CD4-positive, alpha-beta T cell (primary cell): ENCODE results near the gene KCNC2. TPM values are rescaled to one million over a fixed set of nuclear protein-coding genes. Genes with fewer than 3 reads are reported as not detected.

Experiments used
- ATAC-seq: fragments of 200-7000 bp; cut with Tn5 transposase; one replicate; pipeline ENCODE4 v1.10.0; 2022; ENCODE audit warnings: mild to moderate bottlenecking; ENCODE audit not compliant: poor library complexity
- CTCF ChIA-PET: fragments of 350-600 bp; sonication (Branson Sonifier 250); formaldehyde crosslinking; loops from one replicate; lab custom pipeline; 2021; ENCODE audit warnings: antibody characterized with exemption, inconsistent platforms; lab: Charles Lee
- POLR2A ChIA-PET: fragments of 350-600 bp; sonication (Branson Sonifier 250); formaldehyde crosslinking; loops from one replicate; lab custom pipeline; 2021; ENCODE audit warnings: antibody characterized with exemption, inconsistent platforms; lab: Charles Lee
- DNase-seq, 14 experiments: peaks; one replicate each; pipeline ENCODE4 v3.0.0-alpha.2; 2013 to 2020; ENCODE audit warnings: mixed read lengths in 2 of 14
- H3K27ac ChIP-seq, 2 donors: one replicate each; pipeline versions ENCODE4 v1.5.1 to v1.7.0; 2013; ENCODE audit warnings: low read length in 2 of 2, low read depth in 1 of 2, mild to moderate bottlenecking in 1 of 2
- H3K27me3 ChIP-seq, 2 experiments: 1 replicate in 1 of 2; 2 replicates in 1 of 2; pipeline versions ENCODE4 v1.6.1 to v1.7.0; 2013; ENCODE audit warnings: low read length in 2 of 2, control low read depth in 1 of 2, mild to moderate bottlenecking in 1 of 2, moderate library complexity in 1 of 2; ENCODE audit not compliant: insufficient read depth in 2 of 2, control insufficient read depth in 1 of 2
- H3K36me3 ChIP-seq: one replicate; pipeline ENCODE4 v1.6.1; 2013; ENCODE audit warnings: low read length, control low read depth; ENCODE audit not compliant: insufficient read depth
- H3K4me1 ChIP-seq: one replicate; pipeline ENCODE4 v1.6.1; 2013; ENCODE audit warnings: low read length, control low read depth; ENCODE audit not compliant: insufficient read depth
- H3K4me3 ChIP-seq: one replicate; pipeline ENCODE4 v1.5.1; 2013; ENCODE audit warnings: mild to moderate bottlenecking, low read length, moderate library complexity
- H3K9me3 ChIP-seq, 2 experiments: 1 replicate in 1 of 2; 2 replicates in 1 of 2; pipeline versions ENCODE4 v1.6.1 to v1.7.0; 2013; ENCODE audit warnings: low read length in 2 of 2, mild to moderate bottlenecking in 2 of 2, control low read depth in 1 of 2, moderate library complexity in 1 of 2; ENCODE audit not compliant: control insufficient read depth in 1 of 2, insufficient read depth in 1 of 2
- H3K27ac Mint-ChIP-seq: one replicate; pipeline ENCODE4 v1.8.0; 2020; ENCODE audit warnings: mixed read lengths
- H3K27me3 Mint-ChIP-seq: one replicate; pipeline ENCODE4 v1.8.0; 2021; ENCODE audit warnings: mixed read lengths
- H3K36me3 Mint-ChIP-seq: one replicate; pipeline ENCODE4 v1.8.0; 2021; ENCODE audit warnings: low read depth, mixed read lengths
- H3K4me1 Mint-ChIP-seq: one replicate; pipeline ENCODE4 v1.8.0; 2021; ENCODE audit warnings: low read depth, mixed read lengths
- H3K4me3 Mint-ChIP-seq: one replicate; pipeline ENCODE4 v1.8.0; 2020; ENCODE audit warnings: mild to moderate bottlenecking, mixed read lengths
- H3K9me3 Mint-ChIP-seq: one replicate; pipeline ENCODE4 v1.8.0; 2020; ENCODE audit warnings: mixed read lengths
- CTCF ChIP-seq: fragments of 200-600 bp; IDR thresholded peaks from one replicate; pipeline ENCODE4 v1.8.0; 2022; ENCODE audit warnings: antibody characterized with exemption, mild to moderate bottlenecking
- intact Hi-C, 2 experiments: fragments of 100-400 bp; cut with DNase I in 1 of 2; cut with micrococcal nuclease in 1 of 2; formaldehyde crosslinking; loops; one replicate each; pipeline versions ENCODE4 v1.15.1 to v1.9.0; 2023 to 2025; cut with DNase I, micrococcal nuclease
- total RNA-seq, 174 experiments: library from RNA in 2 of 174; stranded (reverse) in 2 of 174; gene quantifications; one replicate each; pipeline ENCODE4 v1.2.3 and lab custom pipeline; 2021 to 2026

KCNC2 gene
- total RNA-seq, 2 experiments from 2014 or later: not detected

GRCh38 chr12:75042125-75042524, 167.5 kb downstream of the KCNC2 start:
- DNase-seq: no peak
- no peak for ATAC-seq
- no peaks in the 10 kb centered on the region for H3K9me3 Mint-ChIP-seq
- Histone ChIP-seq H3K4me3 (no peak overlapping the region), H3K9me3 (no peaks in the 10 kb centered on the region), H3K27me3 (no peaks in the 10 kb centered on the region), H3K4me1 (no peaks in the 10 kb centered on the region), H3K36me3 (no peaks in the 10 kb centered on the region), H3K27ac (no peak overlapping the region)
- CTCF ChIA-PET: no interaction called here
- intact Hi-C loops: no loop called here
- no peak for TF ChIP-seq CTCF
- no peaks in the 10 kb centered on the region for H3K27me3 Mint-ChIP-seq
- H3K4me3 Mint-ChIP-seq: no peak overlapping the region
- H3K27ac Mint-ChIP-seq: no peak overlapping the region
- H3K4me1 Mint-ChIP-seq: no peaks in the 10 kb centered on the region
- no peaks in the 10 kb centered on the region for H3K36me3 Mint-ChIP-seq
- POLR2A ChIA-PET: no interaction called here

- ATAC-seq (no peak), DNase-seq (no peak)
- H3K9me3 ChIP-seq: no peaks in the 10 kb centered on the region
- intact Hi-C loops: no loop called here
- no peaks in the 10 kb centered on the region for H3K9me3 Mint-ChIP-seq
- ChIA-PET POLR2A (no interaction called here), CTCF (no interaction called here)
- H3K4me3 Mint-ChIP-seq: no peak overlapping the region
- TF ChIP-seq CTCF: no peak
- H3K4me1 ChIP-seq: no peaks in the 10 kb centered on the region
- no peaks in the 10 kb centered on the region for H3K27me3 ChIP-seq
- no peaks in the 10 kb centered on the region for H3K27me3 Mint-ChIP-seq
- H3K4me3 ChIP-seq: no peak overlapping the region
- H3K4me1 Mint-ChIP-seq: no peaks in the 10 kb centered on the region
- no peaks in the 10 kb centered on the region for H3K36me3 Mint-ChIP-seq
- no peak overlapping the region for H3K27ac Mint-ChIP-seq
- H3K27ac ChIP-seq: no peak overlapping the region
- H3K36me3 ChIP-seq: no peaks in the 10 kb centered on the region
Observed at GRCh38 chr12:75041472-75041871, 168.2 kb downstream of the KCNC2 start.

GRCh38 chr12:75020068-75020557, 189.5 kb downstream of the KCNC2 start:
- Histone ChIP-seq H3K27ac (no peak overlapping the region), H3K36me3 (no peaks in the 10 kb centered on the region), H3K27me3 (no peaks in the 10 kb centered on the region), H3K9me3 (peaks cover 13 to 48% of the 10 kb centered on the region in 2 experiments), H3K4me1 (no peaks in the 10 kb centered on the region), H3K4me3 (no peak overlapping the region)
- no peak for TF ChIP-seq CTCF
- Mint-ChIP-seq H3K4me3 (no peak overlapping the region), H3K4me1 (no peaks in the 10 kb centered on the region), H3K36me3 (peaks cover 5% of the 10 kb centered on the region), H3K27me3 (no peaks in the 10 kb centered on the region), H3K9me3 (peaks cover 22% of the 10 kb centered on the region), H3K27ac (no peak overlapping the region)
- ChIA-PET CTCF (no interaction called here), POLR2A (no interaction called here)
- intact Hi-C loops: no loop called here
- no peak for ATAC-seq
- DNase-seq: no peak
